H9 (cell line): ENCODE measurements around the gene PFKFB2. TPM values are rescaled to one million over a fixed set of nuclear protein-coding genes. Genes with fewer than 3 reads are reported as not detected.

Experiments used
- DNase-seq: peaks from one replicate; pipeline ENCODE4 v3.0.0-alpha.2; 2017
- H2AFZ ChIP-seq: one replicate; pipeline ENCODE4 v1.6.1; 2013; ENCODE audit warnings: mild to moderate bottlenecking, low read length, control low read depth, moderate library complexity
- H2AK5ac ChIP-seq: 2 replicates; pipeline ENCODE4 v1.6.1; 2013; ENCODE audit warnings: low read length, control low read depth, mixed read lengths; ENCODE audit not compliant: insufficient read length
- H2BK120ac ChIP-seq: one replicate; pipeline ENCODE4 v1.6.1; 2013; ENCODE audit warnings: low read depth, mild to moderate bottlenecking, low read length, control low read depth, inconsistent platforms; ENCODE audit not compliant: poor library complexity, severe bottlenecking
- H2BK12ac ChIP-seq: 2 replicates; pipeline ENCODE4 v1.6.1; 2013; ENCODE audit warnings: low read length, control low read depth, mixed read lengths, low read depth; ENCODE audit not compliant: insufficient read length
- H2BK15ac ChIP-seq: 2 replicates; pipeline ENCODE4 v1.6.1; 2013; ENCODE audit warnings: low read depth, low read length, control low read depth
- H2BK20ac ChIP-seq: one replicate; pipeline ENCODE4 v1.6.1; 2013; ENCODE audit warnings: low read depth, mild to moderate bottlenecking, low read length, control low read depth, inconsistent platforms; ENCODE audit not compliant: poor library complexity, severe bottlenecking
- H2BK5ac ChIP-seq: 2 replicates; pipeline ENCODE4 v1.6.1; 2013; ENCODE audit warnings: low read length, control low read depth, mixed read lengths; ENCODE audit not compliant: insufficient read length
- H3K14ac ChIP-seq: 2 replicates; pipeline ENCODE4 v1.6.1; 2013; ENCODE audit warnings: low read length, control low read depth; ENCODE audit not compliant: insufficient read depth
- H3K18ac ChIP-seq: 2 replicates; pipeline ENCODE4 v1.6.1; 2013; ENCODE audit warnings: low read depth, mild to moderate bottlenecking, mixed read lengths, low read length, control low read depth; ENCODE audit not compliant: insufficient read length
- H3K23ac ChIP-seq: 2 replicates; pipeline ENCODE4 v1.6.1; 2013; ENCODE audit warnings: low read length, control low read depth, mixed read lengths, low read depth; ENCODE audit not compliant: insufficient read length
- H3K23me2 ChIP-seq: 2 replicates; pipeline ENCODE4 v1.6.1; 2013; ENCODE audit warnings: low read depth, mild to moderate bottlenecking, mixed read lengths, low read length, control low read depth; ENCODE audit not compliant: insufficient read length, poor library complexity, severe bottlenecking
- H3K27ac ChIP-seq: 2 replicates; pipeline ENCODE4 v1.5.1; 2013; ENCODE audit warnings: low read length, control low read depth, mixed read lengths, low read depth; ENCODE audit not compliant: insufficient read length
- H3K27me3 ChIP-seq: 2 replicates; pipeline ENCODE4 v1.6.1; 2013; ENCODE audit warnings: low read length, control low read depth, inconsistent platforms; ENCODE audit not compliant: insufficient read depth
- H3K4ac ChIP-seq: 2 replicates; pipeline ENCODE4 v1.6.1; 2013; ENCODE audit warnings: low read depth, mild to moderate bottlenecking, control low read depth, inconsistent platforms, low read length, moderate library complexity
- H3K4me1 ChIP-seq: 2 replicates; pipeline ENCODE4 v1.6.1; 2013; ENCODE audit warnings: low read length, control low read depth, inconsistent platforms; ENCODE audit not compliant: insufficient read depth
- H3K4me2 ChIP-seq: 2 replicates; pipeline ENCODE4 v1.6.1; 2013; ENCODE audit warnings: low read length, control low read depth, mixed read lengths; ENCODE audit not compliant: insufficient read length, insufficient read depth
- H3K56ac ChIP-seq: 2 replicates; pipeline ENCODE4 v1.6.1; 2013; ENCODE audit warnings: low read depth, mild to moderate bottlenecking, mixed read lengths, low read length, control low read depth; ENCODE audit not compliant: insufficient read length
- H3K79me1 ChIP-seq: 2 replicates; pipeline ENCODE4 v1.6.1; 2013; ENCODE audit warnings: low read depth, mild to moderate bottlenecking, moderate library complexity, low read length, control low read depth, inconsistent platforms; ENCODE audit not compliant: insufficient read depth, poor library complexity, severe bottlenecking
- H3K79me2 ChIP-seq: 2 replicates; pipeline ENCODE4 v1.6.1; 2013; ENCODE audit warnings: low read length, control low read depth, inconsistent platforms; ENCODE audit not compliant: insufficient read depth
- H3K9ac ChIP-seq: 2 replicates; pipeline ENCODE4 v1.6.1; 2013; ENCODE audit warnings: low read length, control low read depth, mixed read lengths; ENCODE audit not compliant: insufficient read length; ENCODE audit errors: extremely low read depth
- H3K9me3 ChIP-seq: one replicate; pipeline ENCODE4 v1.6.1; 2013; ENCODE audit warnings: low read depth, low read length, inconsistent platforms; ENCODE audit not compliant: control insufficient read depth
- H3T11ph ChIP-seq: one replicate; pipeline ENCODE4 v1.6.1; 2013; ENCODE audit warnings: mild to moderate bottlenecking, low read length, control low read depth, inconsistent platforms
- H4K20me1 ChIP-seq: one replicate; pipeline ENCODE4 v1.6.1; 2013; ENCODE audit not compliant: control insufficient read depth, insufficient read length, insufficient read depth
- H4K5ac ChIP-seq: 2 replicates; pipeline ENCODE4 v1.6.1; 2013; ENCODE audit warnings: low read depth, mild to moderate bottlenecking, mixed read lengths, low read length, control low read depth; ENCODE audit not compliant: insufficient read length
- H4K8ac ChIP-seq: replicated peaks from 2 replicates; pipeline ENCODE4 v1.6.1; 2013; ENCODE audit warnings: low read length, control low read depth, mixed read lengths, low read depth; ENCODE audit not compliant: insufficient read length
- H4K91ac ChIP-seq: 2 replicates; pipeline ENCODE4 v1.6.1; 2013; ENCODE audit warnings: low read depth, mild to moderate bottlenecking, moderate library complexity, mixed read lengths, low read length, control low read depth; ENCODE audit not compliant: insufficient read length
- H3K27ac Mint-ChIP-seq, 3 experiments: 2 replicates in 2 of 3; 3 replicates in 1 of 3; pipeline ENCODE4 v1.8.0; 2020 to 2021; ENCODE audit warnings: mixed read lengths in 3 of 3, mild to moderate bottlenecking in 1 of 3, moderate library complexity in 1 of 3
- H3K27me3 Mint-ChIP-seq: 2 replicates; pipeline ENCODE4 v1.8.0; 2021; ENCODE audit warnings: low read depth, mild to moderate bottlenecking, moderate library complexity, mixed read lengths
- H3K36me3 Mint-ChIP-seq, 3 experiments: 2 replicates in 2 of 3; 3 replicates in 1 of 3; pipeline ENCODE4 v1.8.0; 2020 to 2021; ENCODE audit warnings: low read depth in 3 of 3, mixed read lengths in 3 of 3; ENCODE audit not compliant: insufficient read depth in 1 of 3
- H3K4me1 Mint-ChIP-seq, 2 experiments: 2 replicates each; pipeline ENCODE4 v1.8.0; 2020; ENCODE audit warnings: mixed read lengths in 2 of 2
- H3K4me3 Mint-ChIP-seq, 2 experiments: 2 replicates in 1 of 2; 3 replicates in 1 of 2; pipeline ENCODE4 v1.8.0; 2020 to 2021; ENCODE audit warnings: mild to moderate bottlenecking in 2 of 2, mixed read lengths in 2 of 2, moderate library complexity in 1 of 2
- H3K9me3 Mint-ChIP-seq, 2 experiments: 2 replicates in 1 of 2; 3 replicates in 1 of 2; pipeline ENCODE4 v1.8.0; 2020; ENCODE audit warnings: mild to moderate bottlenecking in 2 of 2, mixed read lengths in 2 of 2, moderate library complexity in 1 of 2
- WGBS: extraction: QIAGEN DNeasy Blood & Tissue Kit; methylation state at CpG from one replicate; pipeline ENCODE4 v1.1.7; 2013; ENCODE audit warnings: missing lambda C conversion rate, low lambda C conversion rate, mixed read lengths; ENCODE audit not compliant: insufficient read length; ENCODE audit errors: extremely low coverage; 5-methylcytosine and 5-hydroxymethylcytosine counted together
- total RNA-seq: library from RNA; stranded (reverse); gene quantifications from 2 replicates; pipeline ENCODE4 v1.2.1, GENCODE V29; 2021
- TF ChIP-seq, protein P1 (sequence below): fragments of 200-600 bp; sonication (generic); conservative IDR thresholded peaks from 3 replicates; pipeline ENCODE4 v1.8.0; 2021; ENCODE audit warnings: antibody characterized with exemption, mild to moderate bottlenecking

Gene PFKFB2
- total RNA-seq, 1 experiment from 2014 or later = 14.6 TPM

- no peak overlapping the region for H3K14ac ChIP-seq
- no peak overlapping the region for H3K23ac ChIP-seq
- no peak overlapping the region for H3K18ac ChIP-seq
- H4K20me1 ChIP-seq = no peaks in the 10 kb centered on the region
- H3K56ac ChIP-seq = no peak overlapping the region
- DNase-seq = peak; percentile 60
- H3T11ph ChIP-seq = no peak overlapping the region
- no peak overlapping the region for H2BK5ac ChIP-seq
- no peaks in the 10 kb centered on the region for H3K23me2 ChIP-seq
- no peak overlapping the region for H2BK120ac ChIP-seq
- H4K5ac ChIP-seq = no peak overlapping the region
- Mint-ChIP-seq H3K4me1 (peaks cover 22 to 28% of the 10 kb centered on the region in 2 experiments), H3K27me3 (no peaks in the 10 kb centered on the region), H3K4me3 (no peak overlapping the region), H3K27ac (no peak overlapping the region), H3K9me3 (no peaks in the 10 kb centered on the region), H3K36me3 (peaks cover 0 to 2% (median 0%) of the 10 kb centered on the region in 3 experiments; a peak in 2 of 7 replicates)
- TF ChIP-seq, protein P1, sequence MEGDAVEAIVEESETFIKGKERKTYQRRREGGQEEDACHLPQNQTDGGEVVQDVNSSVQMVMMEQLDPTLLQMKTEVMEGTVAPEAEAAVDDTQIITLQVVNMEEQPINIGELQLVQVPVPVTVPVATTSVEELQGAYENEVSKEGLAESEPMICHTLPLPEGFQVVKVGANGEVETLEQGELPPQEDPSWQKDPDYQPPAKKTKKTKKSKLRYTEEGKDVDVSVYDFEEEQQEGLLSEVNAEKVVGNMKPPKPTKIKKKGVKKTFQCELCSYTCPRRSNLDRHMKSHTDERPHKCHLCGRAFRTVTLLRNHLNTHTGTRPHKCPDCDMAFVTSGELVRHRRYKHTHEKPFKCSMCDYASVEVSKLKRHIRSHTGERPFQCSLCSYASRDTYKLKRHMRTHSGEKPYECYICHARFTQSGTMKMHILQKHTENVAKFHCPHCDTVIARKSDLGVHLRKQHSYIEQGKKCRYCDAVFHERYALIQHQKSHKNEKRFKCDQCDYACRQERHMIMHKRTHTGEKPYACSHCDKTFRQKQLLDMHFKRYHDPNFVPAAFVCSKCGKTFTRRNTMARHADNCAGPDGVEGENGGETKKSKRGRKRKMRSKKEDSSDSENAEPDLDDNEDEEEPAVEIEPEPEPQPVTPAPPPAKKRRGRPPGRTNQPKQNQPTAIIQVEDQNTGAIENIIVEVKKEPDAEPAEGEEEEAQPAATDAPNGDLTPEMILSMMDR = no peak
- no peak overlapping the region for H2AK5ac ChIP-seq
- no peak overlapping the region for H3K27ac ChIP-seq
- no peaks in the 10 kb centered on the region for H3K27me3 ChIP-seq
- no peak overlapping the region for H4K8ac ChIP-seq
- no peak overlapping the region for H2BK15ac ChIP-seq
- H2BK12ac ChIP-seq = no peak overlapping the region
- no peaks in the 10 kb centered on the region for H3K79me2 ChIP-seq
- H2BK20ac ChIP-seq = no peak overlapping the region
- no peak overlapping the region for H3K4ac ChIP-seq
- H3K79me1 ChIP-seq = no peaks in the 10 kb centered on the region
- no peak overlapping the region for H4K91ac ChIP-seq
- no peak overlapping the region for H3K9ac ChIP-seq
- H3K9me3 ChIP-seq = no peaks in the 10 kb centered on the region
- peaks cover 10% of the 10 kb centered on the region; the same call in 1 of the 2 replicates for H3K4me1 ChIP-seq
- WGBS = no CpG with 5 or more reads among the region's 5 CpGs
- H3K4me2 ChIP-seq = no peak overlapping the region
- H2AFZ ChIP-seq = no peak overlapping the region
These were observed 27.8 kb upstream of the PFKFB2 start for GRCh38 chr1:207025146-207025880.
